Measurements from ENCODE around the gene SLC49A4. TPM values are rescaled to one million over a fixed set of nuclear protein-coding genes. Genes with fewer than 3 reads are reported as not detected.

Gene SLC49A4
- total RNA-seq, 1 donor from 2014 or later: 14.5 TPM

GRCh38 chr3:122886946-122887345, 92.1 kb downstream of the SLC49A4 start:
- Histone ChIP-seq H3K4me3 (no peak overlapping the region), H3K9me3 (replicated peaks) (no peaks in the 10 kb centered on the region), H3K4me1 (peaks cover 23% of the 10 kb centered on the region), H3K36me3 (peaks cover 12% of the 10 kb centered on the region), H3K27me3 (ENCODE audit: low read depth) (no peaks in the 10 kb centered on the region), H3K27ac (replicated peaks) (no peak overlapping the region)
- intact Hi-C loops (cut with micrococcal nuclease): no loop called here
- no peak for TF ChIP-seq CTCF (IDR thresholded peaks at IDR 0.05; ENCODE audit: borderline replicate concordance)
- no peak for DNase-seq

DNA sequence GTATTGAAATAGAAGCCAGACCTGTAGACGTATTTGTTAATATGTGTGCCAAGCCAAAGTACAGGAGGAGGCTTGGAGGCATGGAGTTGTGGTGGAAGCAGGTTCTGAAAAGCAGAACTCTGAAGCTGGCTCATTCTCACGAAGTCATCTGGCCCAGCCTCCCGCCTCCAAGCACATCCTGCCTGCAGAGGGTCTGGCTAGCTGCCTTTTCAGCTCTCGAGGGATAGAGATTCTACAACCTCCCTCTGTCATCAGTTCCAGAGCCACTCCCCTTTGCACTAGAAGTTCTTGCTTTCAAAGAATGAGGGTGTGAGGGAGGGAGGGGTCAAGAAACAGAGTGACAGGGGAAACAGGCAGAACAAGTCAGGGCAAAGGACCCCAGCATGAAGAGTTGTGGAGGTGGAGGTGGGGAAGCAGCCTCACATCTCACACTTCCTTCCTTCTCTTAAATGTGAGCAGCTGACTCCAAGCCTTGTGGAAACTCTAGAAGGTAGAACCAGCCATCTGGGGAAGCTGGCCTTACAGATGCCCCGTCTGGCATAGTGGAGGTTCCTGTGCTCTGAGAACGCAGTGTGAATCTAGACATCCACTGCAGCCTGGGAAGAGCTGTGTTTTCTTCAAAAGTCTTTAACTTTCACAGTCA, 95.3 kb downstream of the SLC49A4 start:
- TF ChIP-seq CTCF (IDR thresholded peaks at IDR 0.05; ENCODE audit: borderline replicate concordance): peak; percentile 9
- Histone ChIP-seq H3K36me3 (peaks cover 7% of the 10 kb centered on the region), H3K4me3 (no peak overlapping the region), H3K27ac (replicated peaks) (no peak overlapping the region), H3K4me1 (peaks cover 29% of the 10 kb centered on the region), H3K27me3 (ENCODE audit: low read depth) (no peaks in the 10 kb centered on the region), H3K9me3 (replicated peaks) (no peaks in the 10 kb centered on the region)
- DNase-seq: peak; percentile 70
- intact Hi-C loops (cut with micrococcal nuclease): no loop called here

- no peak for DNase-seq
- intact Hi-C loops (cut with micrococcal nuclease): no loop called here
- no peaks in the 10 kb centered on the region for H3K27me3 ChIP-seq (ENCODE audit: low read depth)
- H3K4me3 ChIP-seq: no peak overlapping the region
- peaks cover 4% of the 10 kb centered on the region for H3K36me3 ChIP-seq
- H3K4me1 ChIP-seq: peaks cover 29% of the 10 kb centered on the region
- H3K9me3 ChIP-seq (replicated peaks): no peaks in the 10 kb centered on the region
- no peak for TF ChIP-seq CTCF (IDR thresholded peaks at IDR 0.05; ENCODE audit: borderline replicate concordance)
- no peak overlapping the region for H3K27ac ChIP-seq (replicated peaks)
Measured at GRCh38 chr3:122890720-122891220, 95.9 kb downstream of the SLC49A4 start.

- intact Hi-C loops (cut with micrococcal nuclease): no loop called here
- TF ChIP-seq CTCF (IDR thresholded peaks at IDR 0.05; ENCODE audit: borderline replicate concordance): no peak
- no peak for DNase-seq
- Histone ChIP-seq H3K4me1 (peaks cover 29% of the 10 kb centered on the region), H3K27ac (replicated peaks) (no peak overlapping the region), H3K4me3 (no peak overlapping the region), H3K36me3 (no peaks in the 10 kb centered on the region), H3K9me3 (replicated peaks) (no peaks in the 10 kb centered on the region), H3K27me3 (ENCODE audit: low read depth) (peaks cover 9% of the 10 kb centered on the region)
Measured at GRCh38 chr3:122892118-122892960, 97.5 kb downstream of the SLC49A4 start.

- no peak overlapping the region for H3K27ac ChIP-seq (replicated peaks)
- no peak overlapping the region for H3K4me3 ChIP-seq
- no peak for TF ChIP-seq CTCF (IDR thresholded peaks at IDR 0.05; ENCODE audit: borderline replicate concordance)
- no peaks in the 10 kb centered on the region for H3K9me3 ChIP-seq (replicated peaks)
- no peak for DNase-seq
- H3K4me1 ChIP-seq: peaks cover 36% of the 10 kb centered on the region
- intact Hi-C loops (cut with micrococcal nuclease): no loop called here
- H3K27me3 ChIP-seq (ENCODE audit: low read depth): peaks cover 9% of the 10 kb centered on the region
- no peaks in the 10 kb centered on the region for H3K36me3 ChIP-seq
Measured at GRCh38 chr3:122893282-122893681, 98.4 kb downstream of the SLC49A4 start.

Measured in left ventricle myocardium inferior (tissue), 1 donor.